ENCODE results near the gene EVPL. TPM values are rescaled to one million over a fixed set of nuclear protein-coding genes. Genes with fewer than 3 reads are reported as not detected.
A peak's percentile ranks its signal among the peaks of the same experiment; 100 is the strongest.

Gene EVPL
- total RNA-seq, 1 experiment from 2014 or later, result 7.7 TPM

DNA sequence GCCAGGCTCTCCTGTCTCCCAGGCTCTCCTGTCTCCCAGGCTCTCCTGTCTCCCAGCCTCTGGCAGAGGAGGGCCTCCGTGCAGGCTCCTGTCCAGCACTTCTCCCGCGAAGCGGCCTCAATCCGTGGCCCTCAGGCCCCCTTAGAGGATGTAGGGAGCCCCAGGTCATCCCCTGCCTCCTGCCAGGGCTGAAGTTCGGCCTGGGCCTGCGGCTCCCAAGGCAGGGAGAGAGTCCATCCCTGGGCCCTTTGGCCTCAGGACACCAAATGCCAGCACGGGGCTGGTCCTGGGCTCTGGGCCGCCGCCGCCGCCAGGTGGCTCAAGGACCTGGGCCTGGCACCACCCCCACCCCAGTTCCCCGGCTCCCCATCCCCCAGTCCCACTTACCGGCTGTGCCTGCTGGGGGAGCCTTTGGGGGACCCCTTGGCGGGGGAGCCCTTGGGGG, 370 bp downstream of the EVPL start:
- no peaks in the 10 kb centered on the region for H3K27me3 Mint-ChIP-seq (ENCODE audit: insufficient read depth, unreplicated experiment)
- H3K9me3 Mint-ChIP-seq (ENCODE audit: unreplicated experiment), result no peaks in the 10 kb centered on the region
- no peaks in the 10 kb centered on the region for H3K36me3 Mint-ChIP-seq (ENCODE audit: insufficient read depth, unreplicated experiment)
- peak; percentile 49 for DNase-seq (ENCODE audit: unreplicated experiment)
- ChIA-PET CTCF (interaction anchor here (1.6 kb wide), 1 partner anchor 13 kb away, joined by 6 read pairs; no protein-coding TSS in a partner anchor), POLR2A (interaction anchor here (0.6 to 1.3 kb wide), 5 partner anchors 9 to 539 kb away, joined by 3 to 5 read pairs (median 3); partner anchors contain the start of gene UBALD2)
- H3K4me1 Mint-ChIP-seq (ENCODE audit: insufficient read depth, unreplicated experiment), result peaks cover 6% of the 10 kb centered on the region
- TF ChIP-seq, protein P1, sequence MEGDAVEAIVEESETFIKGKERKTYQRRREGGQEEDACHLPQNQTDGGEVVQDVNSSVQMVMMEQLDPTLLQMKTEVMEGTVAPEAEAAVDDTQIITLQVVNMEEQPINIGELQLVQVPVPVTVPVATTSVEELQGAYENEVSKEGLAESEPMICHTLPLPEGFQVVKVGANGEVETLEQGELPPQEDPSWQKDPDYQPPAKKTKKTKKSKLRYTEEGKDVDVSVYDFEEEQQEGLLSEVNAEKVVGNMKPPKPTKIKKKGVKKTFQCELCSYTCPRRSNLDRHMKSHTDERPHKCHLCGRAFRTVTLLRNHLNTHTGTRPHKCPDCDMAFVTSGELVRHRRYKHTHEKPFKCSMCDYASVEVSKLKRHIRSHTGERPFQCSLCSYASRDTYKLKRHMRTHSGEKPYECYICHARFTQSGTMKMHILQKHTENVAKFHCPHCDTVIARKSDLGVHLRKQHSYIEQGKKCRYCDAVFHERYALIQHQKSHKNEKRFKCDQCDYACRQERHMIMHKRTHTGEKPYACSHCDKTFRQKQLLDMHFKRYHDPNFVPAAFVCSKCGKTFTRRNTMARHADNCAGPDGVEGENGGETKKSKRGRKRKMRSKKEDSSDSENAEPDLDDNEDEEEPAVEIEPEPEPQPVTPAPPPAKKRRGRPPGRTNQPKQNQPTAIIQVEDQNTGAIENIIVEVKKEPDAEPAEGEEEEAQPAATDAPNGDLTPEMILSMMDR (IDR thresholded peaks at IDR 0.05; ENCODE audit: unreplicated experiment), result peak; percentile 7
- H3K4me3 Mint-ChIP-seq (ENCODE audit: unreplicated experiment), result peak overlapping the region; percentile 80
- intact Hi-C loops (cut with micrococcal nuclease), result loop anchor here (5.0 kb wide), 1 partner anchor 46 kb away; the partner anchor contains the start of genes GALR2 and SRP68
- H3K27ac Mint-ChIP-seq (ENCODE audit: low read depth, unreplicated experiment), result peak overlapping the region; percentile 74
- BruUV-seq (replicated peaks), result no TSS peak

DNA sequence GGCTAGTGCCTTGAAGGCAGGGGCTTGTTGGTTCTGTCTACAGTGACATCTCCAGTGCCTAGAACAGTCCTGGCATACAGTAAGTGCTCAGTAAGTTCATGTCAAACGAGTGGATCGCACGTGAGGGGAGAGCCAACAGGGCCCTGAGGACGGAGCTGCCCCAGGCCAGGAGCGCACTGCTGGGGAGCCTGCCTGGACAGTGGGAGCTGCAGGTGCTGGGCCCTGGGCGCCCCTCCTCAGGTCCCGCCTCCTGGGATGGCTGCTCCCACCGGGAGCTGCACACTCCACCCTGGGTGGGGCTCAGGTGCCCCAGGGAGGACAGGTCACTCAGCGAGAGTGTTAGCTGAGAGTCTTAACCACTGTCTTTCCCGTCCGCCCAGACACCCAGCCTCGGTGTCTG, 1.8 kb downstream of the EVPL start:
- no peak for DNase-seq (ENCODE audit: unreplicated experiment)
- Mint-ChIP-seq H3K4me1 (ENCODE audit: insufficient read depth, unreplicated experiment) (peaks cover 6% of the 10 kb centered on the region), H3K9me3 (ENCODE audit: unreplicated experiment) (no peaks in the 10 kb centered on the region), H3K4me3 (ENCODE audit: unreplicated experiment) (no peak overlapping the region), H3K27me3 (ENCODE audit: insufficient read depth, unreplicated experiment) (no peaks in the 10 kb centered on the region), H3K27ac (ENCODE audit: low read depth, unreplicated experiment) (no peak overlapping the region), H3K36me3 (ENCODE audit: insufficient read depth, unreplicated experiment) (no peaks in the 10 kb centered on the region)
- ChIA-PET POLR2A (no interaction called here), CTCF (interaction anchor here (0.6 to 1.6 kb wide), 2 partner anchors 11 to 392 kb away, joined by 4 to 9 read pairs; partner anchors contain the start of gene SMIM5)
- TF ChIP-seq, protein P1 (IDR thresholded peaks at IDR 0.05; ENCODE audit: unreplicated experiment), result no peak
- intact Hi-C loops (cut with micrococcal nuclease), result loop anchor here (5.0 kb wide), 1 partner anchor 47 kb away; the partner anchor contains the start of genes GALR2 and SRP68
- no TSS peak for BruUV-seq (replicated peaks)

GRCh38 chr17:76024353-76024752, 2.8 kb downstream of the EVPL start:
- DNase-seq (ENCODE audit: unreplicated experiment), result no peak
- POLR2A ChIA-PET, result interaction anchor here (0.6 kb wide), 1 partner anchor 825 kb away, joined by 5 read pairs; no protein-coding TSS in a partner anchor
- CTCF ChIA-PET, result interaction anchor here (1.3 to 2.2 kb wide), 2 partner anchors 10 to 11 kb away, joined by 4 to 12 read pairs; no protein-coding TSS in a partner anchor
- no peaks in the 10 kb centered on the region for H3K27me3 Mint-ChIP-seq (ENCODE audit: insufficient read depth, unreplicated experiment)
- no peak overlapping the region for H3K4me3 Mint-ChIP-seq (ENCODE audit: unreplicated experiment)
- BruUV-seq (replicated peaks), result no TSS peak
- intact Hi-C loops (cut with micrococcal nuclease), result no loop called here
- TF ChIP-seq, protein P1 (IDR thresholded peaks at IDR 0.05; ENCODE audit: unreplicated experiment), result no peak
- H3K4me1 Mint-ChIP-seq (ENCODE audit: insufficient read depth, unreplicated experiment), result peaks cover 6% of the 10 kb centered on the region
- no peaks in the 10 kb centered on the region for H3K9me3 Mint-ChIP-seq (ENCODE audit: unreplicated experiment)
- H3K27ac Mint-ChIP-seq (ENCODE audit: low read depth, unreplicated experiment), result no peak overlapping the region
- H3K36me3 Mint-ChIP-seq (ENCODE audit: insufficient read depth, unreplicated experiment), result no peaks in the 10 kb centered on the region

DNA sequence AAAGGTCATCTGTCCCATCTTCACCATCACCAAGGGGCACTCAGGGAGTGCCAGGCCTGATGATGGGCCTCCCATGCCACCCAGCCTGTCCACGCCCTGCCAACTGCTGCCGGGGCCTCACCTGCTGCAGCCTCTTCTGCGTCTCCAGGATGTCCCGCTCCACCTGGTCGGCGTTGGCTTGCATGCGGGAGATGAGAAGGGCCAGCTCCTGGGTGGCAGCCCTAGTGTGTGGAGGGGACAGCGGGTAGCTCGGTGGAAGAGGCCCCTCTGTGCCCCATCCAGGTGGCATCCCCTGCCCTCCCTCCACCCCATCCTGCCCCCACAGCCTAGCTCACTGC, 3.2 kb downstream of the EVPL start:
- no peaks in the 10 kb centered on the region for H3K9me3 Mint-ChIP-seq (ENCODE audit: unreplicated experiment)
- ChIA-PET CTCF (interaction anchor here (1.3 to 2.2 kb wide), 2 partner anchors 9 to 11 kb away, joined by 4 to 12 read pairs; no protein-coding TSS in a partner anchor), POLR2A (interaction anchor here (0.6 kb wide), 1 partner anchor 824 kb away, joined by 5 read pairs; no protein-coding TSS in a partner anchor)
- no peak for DNase-seq (ENCODE audit: unreplicated experiment)
- no peaks in the 10 kb centered on the region for H3K27me3 Mint-ChIP-seq (ENCODE audit: insufficient read depth, unreplicated experiment)
- no peak overlapping the region for H3K4me3 Mint-ChIP-seq (ENCODE audit: unreplicated experiment)
- no TSS peak for BruUV-seq (replicated peaks)
- H3K27ac Mint-ChIP-seq (ENCODE audit: low read depth, unreplicated experiment), result no peak overlapping the region
- H3K36me3 Mint-ChIP-seq (ENCODE audit: insufficient read depth, unreplicated experiment), result no peaks in the 10 kb centered on the region
- TF ChIP-seq, protein P1 (IDR thresholded peaks at IDR 0.05; ENCODE audit: unreplicated experiment), result no peak
- intact Hi-C loops (cut with micrococcal nuclease), result no loop called here
- peaks cover 6% of the 10 kb centered on the region for H3K4me1 Mint-ChIP-seq (ENCODE audit: insufficient read depth, unreplicated experiment)
